Measurements from ENCODE around the gene ZNF665. TPM values are rescaled to one million over a fixed set of nuclear protein-coding genes. Genes with fewer than 3 reads are reported as not detected.
"Not testable (repeated sequence)": the region's sequence is repeated elsewhere in the genome, so short reads cannot be mapped to it uniquely, and the experiment has no call there.

Gene ZNF665
- 1 to 10 TPM; 2.0 to 4.3 TPM for total RNA-seq

DNA sequence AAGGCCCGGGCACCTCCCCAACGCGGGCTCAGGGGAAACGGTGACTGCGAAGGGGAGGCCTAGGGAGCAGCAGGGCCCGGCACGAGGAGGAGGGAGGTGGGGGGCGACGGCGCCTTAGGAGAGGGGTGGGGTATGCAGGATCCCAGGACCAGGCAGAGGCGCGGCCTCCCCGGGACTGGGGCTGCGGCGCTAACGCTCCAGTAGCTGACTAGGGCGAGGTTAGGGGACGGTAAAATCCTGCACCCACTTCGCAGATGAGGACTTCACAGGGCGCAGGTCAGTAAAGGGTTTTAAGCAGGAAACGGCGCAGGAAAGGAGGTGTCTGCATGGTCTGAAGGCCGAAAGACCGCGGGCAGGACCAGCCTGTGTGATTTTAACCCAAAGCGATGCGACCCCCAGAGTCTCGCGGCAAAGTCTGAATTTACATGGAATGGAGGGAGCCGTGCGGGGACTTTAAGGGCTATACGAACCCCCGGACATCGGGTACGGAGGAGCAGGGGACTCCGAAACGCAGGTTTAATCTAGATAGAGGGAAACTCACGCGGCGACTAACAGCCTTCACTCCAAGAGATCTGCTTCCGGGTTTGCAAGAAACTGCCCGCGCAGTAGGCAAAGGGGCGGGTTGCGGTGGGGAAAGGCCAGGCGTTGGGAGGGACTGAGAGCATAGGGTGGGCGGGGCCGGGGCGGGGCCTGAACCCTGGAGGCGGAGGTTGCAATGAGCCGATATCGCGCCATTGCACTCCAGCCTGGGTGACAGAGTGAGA, at the start of gene ZNF665:
Gene ZNF665 (minus strand): TSS at position 588 of the 764 bp plus-strand sequence. CDS start 10,460 bp downstream, outside the sequence.
- peak within 1 kb of the TSS; percentile 85 for H3K27ac Mint-ChIP-seq
- peaks cover 49% of the 10 kb centered on the region for H3K36me3 Mint-ChIP-seq (ENCODE audit: low read depth)
- ChIA-PET CTCF (no interaction called here), POLR2A (no interaction called here)
- peaks cover 39% of the 10 kb centered on the region for H3K4me1 Mint-ChIP-seq
- peaks cover 50% of the 10 kb centered on the region for H3K9me3 Mint-ChIP-seq
- no peaks in the 10 kb centered on the region for H3K27me3 Mint-ChIP-seq
- DNase-seq, result peak; percentile 88
- peak within 1 kb of the TSS; percentile 84 for H3K4me3 Mint-ChIP-seq

DNA sequence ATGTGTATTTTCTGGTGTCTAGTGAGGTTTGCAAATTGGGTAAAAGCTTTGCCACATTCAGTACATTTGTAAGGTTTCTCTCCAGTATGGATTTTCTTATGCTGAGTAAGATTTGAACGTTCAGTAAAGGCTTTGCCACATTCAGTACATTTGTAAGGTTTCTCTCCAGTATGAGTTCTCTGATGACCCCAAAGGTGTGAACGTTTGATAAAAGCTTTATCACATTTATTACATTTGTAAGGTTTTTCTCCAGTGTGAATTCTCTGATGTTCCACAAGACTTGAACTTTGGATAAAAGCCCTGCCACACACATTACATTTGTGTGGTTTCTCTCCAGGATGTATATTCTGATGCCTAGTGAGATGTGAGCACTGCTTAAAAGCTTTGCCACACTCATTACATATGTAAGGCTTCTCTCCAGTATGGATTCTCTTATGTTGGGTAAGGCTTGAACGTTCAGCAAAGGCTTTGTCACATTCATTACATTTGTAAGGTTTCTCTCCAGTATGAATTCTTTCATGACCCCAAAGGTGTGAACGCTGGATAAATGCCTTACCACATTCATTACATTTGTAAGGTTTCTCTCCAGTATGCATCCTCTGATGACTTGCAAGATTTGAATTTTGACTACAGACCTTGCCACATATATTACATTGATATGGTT, 44.1 kb upstream of the ZNF665 start:
- Mint-ChIP-seq H3K9me3 (peaks cover 64% of the 10 kb centered on the region), H3K27me3 (no peaks in the 10 kb centered on the region), H3K4me3 (no peak overlapping the region), H3K4me1 (no peaks in the 10 kb centered on the region), H3K27ac (no peak overlapping the region), H3K36me3 (ENCODE audit: low read depth) (peaks cover 30% of the 10 kb centered on the region)
- ChIA-PET CTCF (no interaction called here), POLR2A (no interaction called here)
- no peak for DNase-seq

DNA sequence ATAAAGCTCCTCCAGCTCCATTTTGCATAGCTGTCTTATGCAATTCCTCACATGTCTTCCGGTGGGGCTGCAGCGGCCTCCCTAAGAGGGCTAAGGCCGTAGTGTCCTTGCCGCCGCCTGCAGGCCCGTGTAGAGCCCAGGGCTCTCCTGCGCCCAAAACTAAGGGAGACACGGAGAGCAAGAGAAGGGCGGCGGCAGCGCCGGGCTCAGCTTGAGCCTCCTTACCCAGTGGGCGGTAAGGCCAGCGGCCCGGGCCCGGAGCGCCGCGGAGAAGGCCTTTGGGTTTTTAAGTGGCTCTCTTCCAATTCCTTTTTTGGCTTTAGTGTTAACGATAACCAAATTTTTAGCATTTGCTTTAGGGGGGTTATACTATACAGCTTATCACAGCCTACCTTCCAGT, 31.4 kb upstream of the ZNF665 start:
- Mint-ChIP-seq H3K4me3 (no peak overlapping the region), H3K4me1 (no peaks in the 10 kb centered on the region), H3K36me3 (ENCODE audit: low read depth) (peaks cover 9% of the 10 kb centered on the region), H3K27ac (no peak overlapping the region), H3K27me3 (no peaks in the 10 kb centered on the region), H3K9me3 (peaks cover 42% of the 10 kb centered on the region)
- CTCF ChIA-PET, result no interaction called here
- POLR2A ChIA-PET, result no interaction called here
- DNase-seq, result no peak

DNA sequence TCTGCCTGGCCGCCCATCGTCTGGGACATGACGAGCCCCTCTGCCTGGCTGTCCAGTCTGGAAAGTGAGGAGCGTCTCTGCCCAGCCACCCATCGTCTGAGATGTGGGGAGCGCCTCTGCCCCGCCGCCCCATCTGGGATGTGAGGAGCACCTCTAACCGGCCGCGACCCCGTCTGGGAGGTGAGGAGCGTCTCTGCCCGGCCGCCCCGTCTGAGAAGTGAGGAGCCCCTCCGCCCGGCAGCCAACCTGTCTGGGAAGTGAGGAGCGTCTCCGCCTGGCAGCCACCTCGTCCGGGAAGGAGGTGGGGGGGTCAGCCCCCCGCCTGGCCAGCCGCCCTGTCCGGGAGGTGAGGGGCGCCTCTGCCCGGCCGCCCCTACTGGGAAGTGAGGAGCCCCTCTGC, 29.6 kb upstream of the ZNF665 start:
- DNase-seq; CTCF ChIA-PET; H3K4me3 Mint-ChIP-seq; H3K27me3 Mint-ChIP-seq; POLR2A ChIA-PET; H3K27ac Mint-ChIP-seq; H3K36me3 Mint-ChIP-seq (ENCODE audit: low read depth); H3K4me1 Mint-ChIP-seq: not testable (repeated sequence)
- H3K9me3 Mint-ChIP-seq, result peaks cover 45% of the 10 kb centered on the region

DNA sequence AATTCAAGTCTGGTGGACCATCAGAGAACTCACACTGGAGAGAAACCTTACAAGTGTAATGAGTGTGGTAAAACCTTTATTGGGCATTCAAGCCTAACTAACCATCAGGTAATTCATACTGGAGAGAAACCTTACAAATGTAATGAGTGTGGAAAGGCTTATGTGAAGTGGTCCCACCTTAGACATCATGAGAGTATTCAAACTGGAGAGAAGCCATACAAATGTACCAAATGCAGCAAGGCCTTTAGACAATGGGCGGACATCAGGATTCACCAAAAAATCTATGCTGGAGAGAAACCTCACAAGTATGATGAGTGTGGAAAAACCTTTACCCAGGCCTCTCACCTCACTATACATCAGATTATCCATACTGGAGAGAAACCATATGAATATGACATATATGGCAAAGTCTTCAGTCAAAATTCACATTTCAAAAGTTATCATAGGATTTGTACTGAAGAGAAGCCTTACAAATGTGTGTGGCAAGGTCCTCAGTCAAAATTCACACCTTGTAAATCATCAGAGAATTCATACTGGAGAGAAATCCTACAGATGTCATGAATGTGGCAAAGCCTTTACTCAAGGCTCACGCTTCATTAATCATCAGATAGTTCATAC, 19.7 kb upstream of the ZNF665 start:
- peaks cover 71% of the 10 kb centered on the region for H3K9me3 Mint-ChIP-seq
- H3K4me1 Mint-ChIP-seq, result no peaks in the 10 kb centered on the region
- H3K27me3 Mint-ChIP-seq, result no peaks in the 10 kb centered on the region
- H3K36me3 Mint-ChIP-seq (ENCODE audit: low read depth), result peaks cover 56% of the 10 kb centered on the region
- no peak overlapping the region for H3K27ac Mint-ChIP-seq
- no peak for DNase-seq
- H3K4me3 Mint-ChIP-seq, result no peak overlapping the region
- CTCF ChIA-PET, result no interaction called here
- POLR2A ChIA-PET, result no interaction called here

DNA sequence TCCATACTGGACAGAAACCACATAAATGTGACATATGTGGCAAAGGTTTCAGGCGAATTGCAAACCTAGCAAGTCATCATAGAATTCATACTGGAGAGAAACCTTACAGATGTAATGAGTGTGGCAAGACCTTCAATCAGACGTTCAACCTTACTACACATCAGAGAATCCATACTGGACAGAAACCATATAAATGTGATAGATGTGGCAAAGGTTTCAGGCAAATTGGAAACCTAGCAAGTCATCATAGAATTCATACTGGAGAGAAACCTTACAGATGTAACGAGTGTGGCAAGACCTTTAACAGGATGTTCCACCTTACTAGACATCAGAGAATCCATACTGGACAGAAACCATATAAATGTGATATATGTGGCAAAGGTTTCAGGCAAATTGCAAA, 18.4 kb upstream of the ZNF665 start:
- H3K4me1 Mint-ChIP-seq, H3K4me3 Mint-ChIP-seq, H3K27me3 Mint-ChIP-seq, CTCF ChIA-PET, H3K27ac Mint-ChIP-seq, DNase-seq, POLR2A ChIA-PET: not testable (repeated sequence)
- H3K9me3 Mint-ChIP-seq, result peaks cover 78% of the 10 kb centered on the region
- H3K36me3 Mint-ChIP-seq (ENCODE audit: low read depth), result peaks cover 64% of the 10 kb centered on the region

DNA sequence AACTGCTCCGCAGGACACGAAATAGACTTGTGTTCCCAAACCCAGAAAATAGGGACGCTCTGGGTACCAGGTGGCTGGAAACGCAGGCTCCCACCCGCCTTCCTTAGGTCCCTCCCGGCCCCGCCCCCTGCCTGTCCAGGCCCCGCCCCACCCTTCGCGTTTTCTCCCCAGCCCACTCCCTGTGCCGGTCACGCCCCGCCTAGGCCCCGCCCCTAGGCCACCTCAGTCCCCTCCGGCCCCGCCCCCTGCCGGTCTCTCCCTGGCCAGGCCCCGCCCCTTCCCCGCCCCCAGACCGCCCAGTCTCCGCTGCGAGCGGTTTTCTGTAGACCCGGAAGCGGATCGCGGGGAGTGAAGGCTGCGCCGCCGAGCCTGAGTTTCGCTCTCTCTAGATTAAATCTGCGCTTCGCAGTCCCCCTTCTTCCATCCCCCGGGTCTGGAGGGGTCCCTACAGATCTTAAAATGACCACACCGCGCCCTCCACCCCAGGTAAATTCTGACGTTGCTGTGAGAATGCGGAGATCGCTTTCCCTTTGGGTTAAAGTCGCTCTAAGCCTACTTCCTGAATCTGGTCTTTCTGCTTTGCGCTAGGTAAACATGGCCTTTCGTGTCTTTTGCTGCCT, 3.7 kb upstream of the ZNF665 start:
- Mint-ChIP-seq H3K36me3 (ENCODE audit: low read depth) (peaks cover 60% of the 10 kb centered on the region), H3K27ac (peak overlapping the region; percentile 91), H3K4me1 (peaks cover 37% of the 10 kb centered on the region), H3K4me3 (peak overlapping the region; percentile 88), H3K9me3 (peaks cover 54% of the 10 kb centered on the region), H3K27me3 (no peaks in the 10 kb centered on the region)
- ChIA-PET POLR2A (interaction anchor here (1.2 to 1.4 kb wide), 2 partner anchors 38 to 170 kb away, joined by 4 to 5 read pairs; partner anchors contain the start of gene ZNF347), CTCF (no interaction called here)
- peak; percentile 96 for DNase-seq

DNA sequence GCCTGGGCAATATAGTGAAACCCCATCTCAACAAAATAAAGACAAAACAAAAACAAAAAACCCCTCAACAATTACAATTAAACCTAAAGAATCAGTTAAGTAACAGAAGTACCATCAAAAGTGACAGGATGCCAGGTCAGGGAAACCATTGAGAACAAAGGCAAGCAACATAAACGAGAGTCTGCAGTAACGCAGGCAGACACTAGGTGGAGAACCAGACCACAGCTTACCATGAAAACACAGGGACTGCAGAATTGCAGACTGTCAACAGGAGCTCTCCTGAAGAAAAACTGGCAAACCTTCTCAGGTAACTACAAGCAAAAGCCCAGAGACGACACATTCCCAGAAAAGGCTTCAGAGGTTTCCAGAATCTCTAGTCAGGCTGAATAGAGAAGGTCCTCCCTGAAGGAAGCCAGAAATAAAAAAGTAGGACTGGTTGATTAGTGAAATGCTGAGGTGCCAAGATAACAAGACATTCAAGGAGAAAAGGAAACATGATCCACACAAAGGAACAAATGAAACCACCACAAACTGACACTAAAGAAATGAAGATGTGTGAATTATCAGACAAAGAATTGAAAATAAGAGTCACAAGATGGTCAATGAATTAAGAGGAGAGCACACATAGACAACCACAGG, 2.2 kb upstream of the ZNF665 start:
- Mint-ChIP-seq H3K27ac (no peak overlapping the region), H3K4me1 (peaks cover 39% of the 10 kb centered on the region)
- POLR2A ChIA-PET, result interaction anchor here (1.0 kb wide), 2 partner anchors 93 to 199 kb away, joined by 3 to 4 read pairs; partner anchors contain the start of gene ZNF765

DNA sequence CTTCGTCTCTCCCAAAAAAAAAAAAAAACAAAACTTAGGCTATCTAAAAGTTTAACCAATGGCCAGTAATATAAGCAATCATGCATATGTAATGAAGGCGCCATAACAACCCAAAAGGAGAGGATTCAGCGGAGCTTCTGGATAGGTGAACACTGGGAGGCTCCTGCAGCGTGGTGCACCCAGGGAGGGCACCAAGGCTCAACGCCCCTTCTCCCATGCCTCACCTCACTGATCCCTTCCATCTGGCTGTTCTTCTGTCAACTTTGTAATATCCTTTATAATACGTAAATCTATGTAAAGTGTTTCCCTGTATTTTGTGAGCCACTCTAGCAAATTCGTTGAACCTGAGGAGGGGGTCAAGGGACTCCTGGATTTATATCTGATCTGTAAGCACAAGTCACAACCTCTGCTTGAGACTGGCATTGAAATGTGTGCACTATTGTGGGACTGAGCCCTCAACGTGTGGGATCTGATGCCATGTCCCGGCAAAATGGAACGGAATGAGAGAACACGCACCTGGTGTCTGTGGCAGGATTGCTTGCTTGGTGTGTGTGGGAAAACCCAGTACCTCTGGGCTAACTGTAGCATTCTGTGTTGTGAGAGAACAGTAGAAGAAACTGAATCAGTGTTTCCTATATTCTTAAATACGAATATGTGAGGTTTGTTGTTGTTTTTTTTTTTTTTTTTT, 521 bp upstream of the ZNF665 start:
- ChIA-PET CTCF (interaction anchor here (0.5 kb wide), 1 partner anchor 61 kb away, joined by 3 read pairs; no protein-coding TSS in a partner anchor), POLR2A (no interaction called here)
- H3K9me3 Mint-ChIP-seq, result peaks cover 50% of the 10 kb centered on the region
- peak overlapping the region; percentile 84 for H3K4me3 Mint-ChIP-seq
- H3K27ac Mint-ChIP-seq, result peak overlapping the region; percentile 85
- peaks cover 39% of the 10 kb centered on the region for H3K4me1 Mint-ChIP-seq
- peaks cover 54% of the 10 kb centered on the region for H3K36me3 Mint-ChIP-seq (ENCODE audit: low read depth)
- DNase-seq, result no peak
- H3K27me3 Mint-ChIP-seq, result no peaks in the 10 kb centered on the region

More for the DNA sequence above, 2.2 kb upstream of the ZNF665 start:
- Mint-ChIP-seq H3K9me3 (peaks cover 54% of the 10 kb centered on the region), H3K36me3 (ENCODE audit: low read depth) (peaks cover 61% of the 10 kb centered on the region), H3K4me3 (no peak overlapping the region), H3K27me3 (no peaks in the 10 kb centered on the region)
- CTCF ChIA-PET, result interaction anchor here (1.0 kb wide), 2 partner anchors 9 to 598 kb away, joined by 3 to 5 read pairs; no protein-coding TSS in a partner anchor
- DNase-seq, result peak; percentile 79

DNA sequence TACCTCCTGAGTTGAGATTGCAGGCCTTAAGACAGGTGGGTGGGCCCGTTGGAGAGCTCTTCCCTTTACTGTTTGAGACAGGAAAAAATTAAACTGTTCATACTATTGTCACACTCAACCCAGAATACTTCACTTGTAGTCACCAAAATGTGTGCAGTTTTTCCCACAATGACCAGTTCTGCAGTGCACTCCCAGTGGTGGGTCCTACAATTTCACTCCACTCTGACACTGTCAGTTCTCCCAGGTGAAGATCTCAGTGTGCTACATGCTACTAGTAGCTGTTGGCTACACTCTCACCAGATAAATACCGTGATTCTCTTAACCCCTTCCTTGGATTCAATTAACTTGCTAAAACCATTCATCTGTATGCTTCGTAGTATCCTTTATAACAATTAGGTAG, 2.9 kb downstream of the ZNF665 start:
- Mint-ChIP-seq H3K36me3 (ENCODE audit: low read depth) (peaks cover 42% of the 10 kb centered on the region), H3K4me1 (peaks cover 23% of the 10 kb centered on the region), H3K27me3 (no peaks in the 10 kb centered on the region), H3K27ac (no peak overlapping the region), H3K9me3 (peaks cover 41% of the 10 kb centered on the region), H3K4me3 (no peak overlapping the region)
- DNase-seq, result no peak
- ChIA-PET POLR2A (no interaction called here), CTCF (no interaction called here)

DNA sequence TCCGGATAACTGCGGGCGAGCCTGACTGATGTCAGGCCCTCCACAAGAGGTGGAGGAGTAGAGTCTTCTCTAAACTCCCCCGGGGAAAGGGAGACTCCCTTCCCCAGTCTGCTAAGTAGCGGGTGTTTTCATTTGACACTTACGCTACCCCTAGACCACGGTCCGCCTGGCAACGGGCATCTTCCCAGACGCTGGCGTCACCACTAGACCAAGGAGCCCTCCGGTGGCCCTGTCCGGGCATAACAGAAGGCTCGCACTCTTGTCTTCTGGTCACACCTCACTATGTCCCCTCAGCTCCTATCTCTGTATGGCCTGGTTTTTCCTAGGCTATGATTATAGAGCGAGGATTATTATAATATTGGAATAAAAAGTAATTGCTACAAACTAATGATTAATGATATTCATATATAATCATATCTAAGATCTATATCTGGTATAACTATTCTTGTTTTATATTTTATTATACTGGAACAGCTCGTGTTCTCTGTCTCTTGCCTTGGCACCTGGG, 3.4 kb downstream of the ZNF665 start:
- DNase-seq, CTCF ChIA-PET: not testable (repeated sequence)

DNA sequence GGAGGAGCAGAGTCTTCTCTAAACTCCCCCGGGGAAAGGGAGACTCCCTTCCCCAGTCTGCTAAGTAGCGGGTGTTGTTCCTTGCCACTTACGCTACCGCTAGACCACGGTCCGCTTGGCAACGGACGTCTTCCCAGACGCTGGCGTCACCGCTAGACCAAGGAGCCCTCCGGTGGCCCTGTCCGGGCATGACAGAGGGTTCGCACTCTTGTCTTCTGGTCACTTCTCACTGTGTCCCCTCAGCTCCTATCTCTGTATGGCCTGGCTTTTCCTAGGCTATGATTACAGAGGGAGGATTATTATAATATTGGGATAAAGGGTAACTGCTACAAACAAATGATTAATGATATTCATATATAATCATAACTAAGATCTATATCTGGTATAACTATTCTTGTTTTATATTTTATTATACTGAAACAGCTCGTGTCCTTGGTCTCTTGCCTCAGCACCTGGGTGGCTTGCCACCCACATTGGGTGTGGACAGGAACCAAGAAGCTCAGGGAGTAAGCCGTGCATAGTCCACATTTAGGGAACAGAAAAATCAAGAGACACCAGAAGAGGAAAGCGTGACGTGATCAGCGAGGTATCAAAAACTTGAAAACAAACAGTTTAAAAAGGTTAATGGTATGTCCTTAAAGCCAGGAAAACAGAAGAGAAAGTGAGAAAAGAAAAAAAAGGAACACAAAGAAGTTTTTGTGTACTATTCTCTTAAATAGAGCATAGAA, 7.8 kb downstream of the ZNF665 start:
- Mint-ChIP-seq H3K9me3 (peaks cover 27% of the 10 kb centered on the region), H3K36me3 (ENCODE audit: low read depth) (peaks cover 28% of the 10 kb centered on the region)
- H3K27ac Mint-ChIP-seq, H3K4me3 Mint-ChIP-seq, H3K4me1 Mint-ChIP-seq, DNase-seq, H3K27me3 Mint-ChIP-seq, POLR2A ChIA-PET, CTCF ChIA-PET: not testable (repeated sequence)

More for the DNA sequence above, 3.4 kb downstream of the ZNF665 start:
- H3K27me3 Mint-ChIP-seq, H3K4me3 Mint-ChIP-seq, H3K27ac Mint-ChIP-seq, POLR2A ChIA-PET: not testable (repeated sequence)
- Mint-ChIP-seq H3K9me3 (peaks cover 39% of the 10 kb centered on the region), H3K4me1 (peaks cover 21% of the 10 kb centered on the region), H3K36me3 (ENCODE audit: low read depth) (peaks cover 41% of the 10 kb centered on the region)
